Stimulated activated CD4-positive, alpha-beta T cell treated with anti-CD3 and anti-CD28 coated beads, Interleukin-2, amount 100 ng/mL, for 4 hours (primary cell): Measurements from ENCODE around the gene IHH.

Experiments used
- DNase-seq: peaks from one replicate; pipeline ENCODE4 v3.0.0-alpha.2; 2020; ENCODE audit warnings: low read depth

Gene IHH

DNA sequence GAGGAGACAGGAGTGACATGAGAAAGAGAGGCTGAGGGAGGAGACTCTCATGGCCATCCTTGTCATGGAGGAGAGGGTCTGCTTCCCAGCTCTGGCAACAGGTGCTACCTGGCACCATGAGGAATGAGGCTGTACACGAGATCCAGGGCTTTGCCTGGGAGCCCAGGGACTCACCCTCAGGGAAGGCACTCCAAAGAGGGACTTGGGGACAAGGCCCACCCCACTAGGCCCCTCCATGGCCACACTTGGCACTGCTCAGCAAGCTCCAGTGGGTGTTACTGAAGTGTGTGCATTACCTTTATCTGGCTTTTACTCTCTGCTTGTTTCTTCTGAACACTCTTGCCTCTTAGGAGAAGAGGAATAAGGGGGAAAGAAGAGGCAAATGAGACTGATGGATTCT is 22.1 kb downstream of the IHH start:
- no peak for DNase-seq

- DNase-seq: no peak
These were observed 22.8 kb downstream of the IHH start for GRCh38 chr2:219037783-219038499.

DNA sequence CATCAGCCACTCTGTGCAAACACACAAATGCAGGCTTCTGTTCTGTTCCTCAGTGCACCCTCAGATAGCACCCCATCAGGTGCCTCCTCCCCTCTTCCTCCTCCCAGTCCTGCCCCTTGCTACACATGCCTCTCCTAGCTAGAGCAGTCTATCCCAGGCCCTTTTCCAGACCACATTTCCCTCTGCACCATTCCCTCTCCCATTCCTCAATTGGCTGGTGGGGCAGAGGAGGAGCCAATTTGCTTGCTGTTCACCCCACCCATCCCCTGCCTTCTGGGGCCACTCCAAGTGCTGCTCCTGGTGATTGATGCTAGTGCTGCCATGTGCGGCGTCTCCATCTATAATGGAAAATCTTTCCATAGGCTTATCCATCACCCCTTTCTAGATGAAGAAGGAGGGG is 24.8 kb downstream of the IHH start:
- no peak for DNase-seq

GRCh38 chr2:219034823-219035222 is 25.9 kb downstream of the IHH start:
- no peak for DNase-seq

DNA sequence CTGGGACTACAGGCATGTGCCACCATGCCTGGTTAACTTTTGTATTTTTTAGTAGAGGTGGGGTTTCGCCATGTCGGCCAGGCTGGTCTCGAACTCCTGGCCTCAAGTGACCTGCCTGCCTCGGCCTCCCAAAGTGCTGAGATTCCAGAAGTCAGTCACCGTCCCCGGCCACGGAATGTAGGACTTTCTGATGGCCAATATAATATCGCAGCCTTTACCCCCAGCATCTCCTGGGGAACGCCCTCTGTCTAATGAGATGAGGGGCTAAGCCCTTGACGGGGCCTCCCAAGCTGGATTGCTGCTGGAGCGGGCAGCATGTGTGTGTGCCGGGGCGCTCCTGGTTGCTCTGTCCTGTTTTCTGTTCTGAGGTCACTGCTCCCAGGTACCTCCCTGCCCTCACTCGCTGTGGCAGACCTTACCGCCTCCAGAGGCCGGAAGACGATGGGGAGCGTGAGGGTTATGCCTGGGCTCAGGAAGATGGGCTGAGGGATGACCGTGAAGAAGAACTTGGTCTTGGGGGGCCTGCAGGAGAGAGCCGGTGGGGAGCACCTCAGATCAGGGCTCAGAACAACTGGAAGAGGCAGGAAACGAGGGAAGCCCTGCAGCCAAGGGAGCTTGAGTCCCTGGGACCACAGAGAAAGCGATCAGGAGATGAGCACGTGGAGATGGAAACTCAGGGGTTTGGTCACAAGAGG is 28.5 kb downstream of the IHH start:
- no peak for DNase-seq

DNA sequence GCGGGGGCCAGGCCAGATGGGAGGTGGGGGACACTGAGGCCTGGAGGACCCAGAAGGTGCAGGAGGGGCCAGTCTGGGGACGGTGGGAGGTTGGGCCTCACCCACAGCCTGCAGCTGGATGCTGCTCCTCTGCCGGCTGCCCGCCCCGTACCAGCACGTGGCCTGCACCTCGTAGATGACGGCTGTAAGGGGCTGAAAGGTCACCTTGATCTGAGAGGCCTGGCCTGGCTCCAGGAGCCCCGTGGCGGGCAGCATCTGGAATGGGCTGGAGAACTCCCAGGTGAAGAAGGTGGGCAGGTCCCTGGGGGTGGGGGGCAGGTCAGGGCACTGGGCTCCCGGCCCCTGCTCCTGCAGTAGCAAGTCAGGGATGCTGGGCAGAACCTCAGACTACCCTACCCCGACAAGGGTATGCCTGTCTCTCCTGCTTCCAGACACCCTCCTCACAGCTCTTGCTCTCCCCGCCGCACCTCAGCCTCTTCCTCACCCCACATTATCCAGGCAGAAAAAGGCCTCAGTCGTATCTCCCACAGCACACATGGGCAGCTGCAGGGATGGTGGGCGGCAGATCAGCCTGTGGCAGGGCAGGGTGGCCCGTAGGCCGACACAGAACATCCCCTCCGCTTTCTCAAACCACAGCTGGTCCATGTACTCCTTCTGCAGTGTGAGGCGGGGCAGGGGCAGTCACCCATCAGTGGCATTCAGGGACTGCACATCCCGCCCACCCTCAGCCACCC is 29.5 kb downstream of the IHH start:
- DNase-seq: no peak

DNA sequence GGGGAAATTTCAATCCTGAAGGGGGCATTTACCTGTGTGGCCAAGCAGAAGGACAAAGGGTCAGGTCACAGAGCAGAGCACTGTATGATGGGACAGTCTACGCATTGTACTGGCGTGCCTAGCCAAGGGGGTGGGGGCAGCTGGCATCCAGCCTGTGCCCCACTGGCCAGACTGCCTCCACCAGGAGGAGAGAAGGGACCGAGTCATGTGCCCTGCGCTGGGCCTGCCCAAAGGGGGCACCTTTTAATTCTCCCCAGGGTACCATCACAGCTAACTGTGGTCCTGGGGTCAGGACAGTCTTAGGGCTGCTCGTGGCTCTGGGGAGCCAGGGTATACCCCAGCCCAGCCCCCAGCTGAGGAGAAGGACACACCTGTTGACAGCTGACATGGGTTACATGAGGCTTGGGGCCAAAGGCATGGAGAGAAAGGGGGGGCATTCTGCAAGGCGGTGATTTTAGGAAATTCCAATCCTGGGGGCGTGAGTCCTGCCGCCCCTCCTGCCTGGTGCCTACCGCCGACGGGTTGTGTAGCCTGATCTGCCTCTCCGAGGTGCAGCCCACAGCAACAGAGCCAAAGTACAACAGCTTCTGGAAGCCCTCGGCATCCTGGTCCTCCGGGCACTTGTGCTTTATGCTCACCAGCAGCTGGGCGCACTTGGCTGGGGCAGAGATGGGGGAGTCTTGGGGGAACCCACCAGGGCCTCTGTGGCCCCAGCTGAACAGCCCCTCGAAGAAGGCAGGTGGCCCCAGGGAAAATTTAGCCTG is 30.4 kb downstream of the IHH start:
- no peak for DNase-seq

GRCh38 chr2:219029829-219030165 is 30.9 kb downstream of the IHH start:
- peak; percentile 68 for DNase-seq

DNA sequence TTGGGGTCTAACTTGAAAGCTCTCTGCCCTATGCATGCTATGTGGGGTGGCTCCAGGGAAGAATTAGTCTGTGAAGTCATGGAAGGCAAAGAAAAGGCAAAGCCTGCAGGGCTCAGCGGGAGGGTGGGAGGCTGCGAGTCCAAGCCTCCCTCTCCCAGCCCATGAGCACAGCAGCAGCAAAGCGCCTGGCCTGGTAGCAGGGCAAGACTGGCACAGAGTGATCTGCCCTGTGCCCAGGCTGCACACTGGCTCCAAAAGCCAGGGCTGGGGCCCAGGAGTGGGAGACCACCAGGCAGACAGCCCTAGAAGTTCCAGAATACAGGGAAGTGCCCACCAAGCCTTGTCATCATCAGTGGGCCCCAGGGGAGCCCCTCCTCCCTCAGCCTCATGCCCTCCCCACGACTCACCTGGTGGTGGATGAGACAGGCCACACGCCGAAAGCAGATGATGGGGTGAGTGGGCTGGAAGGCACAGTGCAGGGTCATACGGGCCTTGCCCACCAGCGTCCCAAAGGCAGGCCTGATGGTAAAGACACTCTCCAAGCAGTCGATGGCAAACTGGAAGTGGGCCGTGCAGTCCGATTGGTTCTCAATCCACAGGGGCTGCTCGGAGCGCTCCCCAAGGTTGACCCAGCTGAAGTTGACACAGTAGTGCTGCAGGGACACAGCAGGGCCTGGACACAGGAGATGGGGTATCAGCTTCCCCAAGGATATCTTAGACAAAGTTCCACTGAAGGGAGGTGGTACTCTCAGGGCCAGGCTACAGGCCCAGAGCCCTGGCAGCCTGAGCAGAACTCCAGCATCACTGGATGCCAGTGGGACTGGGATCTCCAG is 31.5 kb downstream of the IHH start:
- no peak for DNase-seq

DNA sequence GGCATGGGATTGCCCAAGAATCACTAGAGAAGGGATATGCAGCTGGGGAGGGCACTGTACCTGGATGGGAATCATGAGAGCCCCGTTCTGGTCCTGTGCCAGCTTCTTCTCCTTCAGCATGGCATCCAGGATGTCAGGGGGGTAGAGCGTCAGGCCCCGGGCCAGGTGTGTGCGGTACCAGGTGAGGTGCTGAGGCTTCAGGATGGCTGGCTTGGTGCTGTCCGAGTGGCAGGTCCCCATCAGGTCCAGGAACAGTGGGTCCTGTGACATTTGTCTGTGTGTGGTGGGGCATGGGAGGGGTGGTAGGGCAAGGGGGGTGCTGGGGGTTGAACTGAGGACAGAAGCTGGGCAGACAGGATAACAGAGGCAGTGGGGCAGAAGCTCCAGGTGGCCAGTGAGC is 32.6 kb downstream of the IHH start:
- DNase-seq: no peak

DNA sequence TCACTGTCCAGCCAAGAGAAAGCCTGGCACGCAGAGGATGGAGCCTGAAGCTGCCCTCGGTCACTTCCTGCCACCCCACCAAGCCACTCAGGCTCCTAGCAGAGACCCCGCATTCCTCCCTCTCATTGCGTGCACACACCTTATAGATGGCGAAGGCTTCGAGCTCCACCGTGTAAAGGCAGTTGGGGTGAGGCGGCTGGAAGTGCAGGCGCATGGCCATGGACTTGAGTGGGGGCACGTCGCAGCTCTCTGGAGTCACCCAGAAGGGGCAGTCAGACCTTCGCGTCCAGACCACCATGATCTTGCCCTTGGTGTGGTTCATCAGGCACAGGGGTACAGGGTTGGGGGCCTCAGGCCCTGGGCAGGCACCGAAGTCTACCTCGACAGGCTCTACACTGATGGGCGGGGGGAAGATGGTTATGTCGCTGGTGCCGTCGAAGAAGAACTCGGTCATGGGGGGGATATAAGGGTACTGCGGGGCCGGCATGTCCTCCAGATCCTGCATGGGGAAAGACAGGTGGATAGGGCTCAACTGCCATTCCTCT is 33.1 kb downstream of the IHH start:
- DNase-seq: no peak

GRCh38 chr2:219026946-219027345 is 33.8 kb downstream of the IHH start:
- DNase-seq: no peak

GRCh38 chr2:219025637-219026585 is 34.8 kb downstream of the IHH start:
- no peak for DNase-seq

GRCh38 chr2:219024059-219024458 is 36.7 kb downstream of the IHH start:
- DNase-seq: no peak

DNA sequence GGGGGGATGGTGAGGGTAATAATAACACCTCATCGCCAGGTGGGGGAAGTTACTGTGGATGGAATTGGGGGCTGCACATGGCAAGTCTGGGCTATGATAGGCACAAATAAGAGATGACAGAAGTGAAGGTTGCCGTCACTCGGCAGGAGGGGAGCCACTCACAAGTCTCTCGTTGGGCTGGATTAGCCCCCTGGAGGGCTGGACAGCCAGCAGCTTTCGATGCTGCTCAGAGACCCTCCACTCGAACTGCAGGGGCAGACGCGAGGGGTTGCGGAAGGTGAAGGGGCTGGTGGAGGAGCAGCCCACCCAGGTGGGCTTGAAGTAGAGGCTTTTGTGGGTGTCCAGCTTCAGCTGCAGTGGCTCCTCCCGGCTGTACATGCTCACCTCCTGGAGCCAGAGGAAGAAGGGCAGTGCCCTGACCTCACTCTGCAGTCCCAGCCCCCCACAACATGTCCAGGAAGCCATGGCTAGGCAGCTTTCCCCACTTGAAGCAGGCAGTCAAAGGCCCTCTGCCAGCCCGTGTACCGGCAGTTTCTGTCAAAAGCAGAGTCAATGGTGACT is 37.6 kb downstream of the IHH start:
- DNase-seq: no peak

DNA sequence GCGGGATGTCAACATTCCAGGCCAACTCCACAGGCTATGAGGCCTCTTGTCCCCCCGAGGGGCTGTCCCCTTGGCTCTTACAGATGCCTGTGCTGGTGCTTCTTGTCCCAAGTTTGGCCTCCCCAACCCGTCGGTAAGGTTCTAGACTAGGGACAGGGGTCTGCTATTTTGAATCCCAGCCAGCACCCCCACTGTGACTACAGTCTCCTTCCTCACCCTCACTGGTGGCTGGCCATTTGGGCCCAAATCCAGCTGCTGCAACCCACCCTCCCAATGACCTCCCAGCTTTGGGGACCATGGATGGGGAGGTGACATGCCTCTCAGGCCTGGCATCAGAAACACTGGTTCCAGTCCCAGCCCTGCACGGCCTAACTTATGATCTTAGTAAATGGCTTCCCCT is 38.1 kb downstream of the IHH start:
- no peak for DNase-seq

DNA sequence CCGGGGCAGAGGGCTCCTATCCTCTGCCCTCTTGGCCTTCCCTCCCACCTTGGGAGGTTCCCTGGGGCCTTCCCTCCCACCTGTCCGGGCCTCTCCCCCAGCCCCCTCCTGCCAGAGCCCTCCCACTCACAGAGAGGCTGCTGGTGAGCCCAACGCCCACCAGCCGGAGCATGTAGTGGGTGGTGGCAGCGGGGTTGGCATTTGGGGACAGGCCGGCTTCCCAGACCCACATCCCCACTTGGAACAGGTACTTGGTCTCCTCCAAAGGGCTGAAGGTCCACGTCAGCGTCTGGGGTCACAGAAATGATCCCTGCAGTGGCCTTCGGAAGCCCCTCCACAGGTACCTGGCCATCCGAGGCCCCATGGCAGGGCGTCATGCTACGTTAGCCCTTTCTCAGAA is 38.7 kb downstream of the IHH start:
- DNase-seq: no peak

GRCh38 chr2:219021591-219021990 is 39.1 kb downstream of the IHH start:
- DNase-seq: no peak

DNA sequence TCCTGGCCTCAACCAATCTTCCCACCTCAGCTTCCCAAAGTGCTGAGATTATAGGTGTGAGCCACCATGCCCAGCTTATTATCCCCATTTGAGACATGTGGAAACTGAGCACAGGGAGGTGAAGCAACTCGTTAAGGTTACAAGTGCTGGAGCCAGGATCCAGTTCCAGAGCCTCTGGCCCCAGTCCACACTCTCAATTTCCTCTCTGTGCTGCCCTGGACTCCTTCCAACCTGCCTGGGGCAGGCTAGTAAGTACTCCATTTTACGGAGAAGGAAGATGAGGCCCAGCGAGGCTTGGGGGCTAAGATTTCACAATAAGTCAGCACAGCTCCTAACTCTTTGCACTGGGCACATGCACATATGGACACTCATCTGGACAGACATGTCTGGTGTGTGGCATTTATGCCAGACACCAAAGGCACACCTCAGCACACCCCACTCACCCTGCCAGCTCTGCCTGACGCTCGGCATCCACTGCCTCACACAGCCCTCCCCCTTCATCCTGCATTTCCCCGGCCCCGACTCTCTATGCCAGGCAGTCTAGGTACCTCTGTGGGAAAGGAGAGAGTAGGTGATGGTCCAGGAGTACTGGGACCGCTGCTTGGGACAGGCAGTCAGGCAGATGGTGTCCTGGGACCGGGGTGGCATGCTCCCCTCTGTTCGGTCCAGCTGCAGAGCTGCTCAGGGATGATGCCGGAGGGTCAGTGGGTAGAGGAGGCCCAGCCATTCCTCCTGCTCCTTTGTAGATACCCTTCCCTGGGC is 39.9 kb downstream of the IHH start:
- no peak for DNase-seq
